ENCODE measurements around the gene SRC.

Gene SRC

GRCh38 chr20:37407019-37407566 is 61.2 kb downstream of the SRC start:
- Mint-ChIP-seq H3K4me3 (peak overlapping the region; percentile 62 to 77), H3K27ac (no peak overlapping the region), H3K9me3 (no peaks in the 10 kb centered on the region), H3K27me3 (peaks cover 35% of the 10 kb centered on the region), H3K4me1 (peaks cover 26% of the 10 kb centered on the region)
- no peak for ATAC-seq
- no peak for DNase-seq

DNA sequence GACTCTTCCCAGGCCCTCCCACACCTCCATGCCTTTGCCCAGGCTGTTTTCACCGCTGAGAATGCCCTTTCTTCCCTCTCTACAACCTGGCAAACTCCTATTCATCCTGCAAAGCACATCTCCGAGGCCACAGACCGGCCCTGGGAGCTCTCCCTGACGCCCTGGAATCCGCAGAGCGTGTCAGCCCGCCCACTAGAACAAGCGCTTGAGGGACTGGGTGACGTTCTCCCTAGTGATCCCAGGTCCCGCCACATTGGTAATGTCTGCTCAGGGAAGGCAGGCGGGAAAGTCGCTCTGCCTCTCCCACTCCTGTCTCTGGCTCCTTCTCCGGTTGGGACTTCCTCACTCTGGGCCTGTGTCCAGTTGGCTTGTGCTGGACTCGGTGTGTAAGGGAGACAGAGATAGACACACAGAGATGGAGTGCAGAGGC is 61.6 kb downstream of the SRC start:
- H3K4me3 Mint-ChIP-seq, result peak overlapping the region; percentile 36 to 53
- ATAC-seq (no peak), DNase-seq (no peak)
- no peaks in the 10 kb centered on the region for H3K9me3 Mint-ChIP-seq
- H3K4me1 Mint-ChIP-seq, result peaks cover 26% of the 10 kb centered on the region
- H3K27ac Mint-ChIP-seq, result no peak overlapping the region
- H3K27me3 Mint-ChIP-seq, result peaks cover 35% of the 10 kb centered on the region

DNA sequence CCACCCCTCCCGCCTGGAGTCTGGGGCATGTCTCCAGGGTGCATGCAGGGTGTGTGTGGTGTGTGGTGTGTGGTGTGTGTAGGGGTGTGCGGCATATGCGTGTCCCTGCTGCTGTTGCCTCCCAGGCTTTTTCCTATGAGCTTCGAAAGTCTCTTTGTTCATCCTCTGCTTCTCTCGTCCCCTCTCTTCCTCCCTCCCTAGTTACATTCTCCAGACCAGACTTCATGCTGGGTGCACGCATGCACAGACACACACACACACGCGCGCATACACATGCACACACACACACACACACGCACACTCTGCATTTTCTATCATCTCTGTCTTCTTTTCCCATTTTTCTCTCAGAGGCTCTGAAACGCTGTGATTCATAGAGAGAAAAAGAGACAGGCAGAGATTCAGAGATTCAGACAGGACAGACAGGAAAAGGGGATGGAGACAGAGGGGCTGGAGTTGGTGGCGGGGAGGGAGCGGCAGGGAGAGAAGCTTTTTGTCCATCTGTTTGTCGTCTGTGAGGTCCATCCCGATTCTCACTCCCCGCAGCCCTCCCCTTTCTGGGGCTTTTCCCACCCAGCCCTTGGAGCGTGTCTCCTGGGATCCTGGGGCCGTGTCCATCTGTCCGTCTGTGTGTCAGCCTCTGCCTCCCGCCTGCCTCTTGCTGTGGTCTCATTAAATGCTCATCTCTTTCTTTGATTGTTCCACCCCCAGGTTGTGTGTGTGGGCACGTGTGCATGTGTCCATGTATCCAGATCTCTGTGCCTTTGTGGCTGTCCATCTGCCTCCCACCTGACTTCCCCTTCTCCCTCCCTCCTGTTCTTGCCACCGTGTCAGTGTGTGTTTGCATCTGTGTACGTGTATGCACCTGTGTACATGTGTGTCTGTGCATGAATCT is 62.6 kb downstream of the SRC start:
- Mint-ChIP-seq H3K4me3 (no peak overlapping the region), H3K27me3 (peaks cover 35% of the 10 kb centered on the region), H3K4me1 (peaks cover 26% of the 10 kb centered on the region), H3K27ac (no peak overlapping the region), H3K9me3 (no peaks in the 10 kb centered on the region)
- ATAC-seq, result no peak
- no peak for DNase-seq

- Mint-ChIP-seq H3K4me3 (no peak overlapping the region), H3K4me1 (peaks cover 18% of the 10 kb centered on the region), H3K27me3 (peaks cover 29% of the 10 kb centered on the region), H3K9me3 (no peaks in the 10 kb centered on the region), H3K27ac (no peak overlapping the region)
- peak in 1 of 2 donors; percentile 28 for DNase-seq
- ATAC-seq, result peak; percentile 40
Measured at GRCh38 chr20:37411408-37412219, 65.7 kb downstream of the SRC start.

DNA sequence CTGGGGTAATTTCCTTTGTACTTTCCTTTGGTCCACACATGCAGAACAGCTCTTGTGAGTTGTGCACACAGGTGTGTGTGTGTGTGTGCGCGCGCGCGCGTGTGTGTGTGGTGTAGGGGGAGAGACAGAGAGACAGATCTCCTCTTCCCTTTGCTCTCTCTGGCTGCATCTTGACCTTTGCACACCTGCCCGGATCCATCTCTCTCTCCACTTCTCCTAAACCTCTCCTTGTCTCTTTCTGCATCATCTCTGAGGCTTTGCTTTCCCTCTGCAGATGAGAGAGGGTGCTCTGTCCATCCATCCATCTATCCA is 67.0 kb downstream of the SRC start:
- ATAC-seq (no peak), DNase-seq (no peak)
- Mint-ChIP-seq H3K4me3 (no peak overlapping the region), H3K9me3 (no peaks in the 10 kb centered on the region), H3K27ac (no peak overlapping the region), H3K4me1 (peaks cover 9% of the 10 kb centered on the region), H3K27me3 (peaks cover 19% of the 10 kb centered on the region)

GRCh38 chr20:37413379-37413778 is 67.4 kb downstream of the SRC start:
- DNase-seq (no peak), ATAC-seq (no peak)
- H3K9me3 Mint-ChIP-seq, result no peaks in the 10 kb centered on the region
- H3K4me1 Mint-ChIP-seq, result peaks cover 9% of the 10 kb centered on the region
- H3K27me3 Mint-ChIP-seq, result peaks cover 15% of the 10 kb centered on the region
- H3K27ac Mint-ChIP-seq, result peak overlapping the region in 1 of 2 donors; percentile 44
- H3K4me3 Mint-ChIP-seq, result peak overlapping the region; percentile 10 to 13

- H3K4me3 Mint-ChIP-seq, result no peak overlapping the region
Measured at GRCh38 chr20:37414224-37415035, 68.5 kb downstream of the SRC start.

GRCh38 chr20:37415118-37416085 is 69.5 kb downstream of the SRC start:
- ATAC-seq (peak; percentile 2), DNase-seq (no peak)
- Mint-ChIP-seq H3K4me3 (no peak overlapping the region), H3K4me1 (no peaks in the 10 kb centered on the region), H3K9me3 (no peaks in the 10 kb centered on the region), H3K27me3 (peaks cover under 1% of the 10 kb centered on the region), H3K27ac (peak overlapping the region in 1 of 2 donors; percentile 2)

More at GRCh38 chr20:37414224-37415035, 68.5 kb downstream of the SRC start:
- peaks cover 5% of the 10 kb centered on the region for H3K27me3 Mint-ChIP-seq
- peak overlapping the region; percentile 2 to 12 for H3K27ac Mint-ChIP-seq
- ATAC-seq (no peak), DNase-seq (no peak)
- H3K4me1 Mint-ChIP-seq, result peaks cover 2% of the 10 kb centered on the region
- H3K9me3 Mint-ChIP-seq, result no peaks in the 10 kb centered on the region

- ATAC-seq (no peak), DNase-seq (no peak)
- Mint-ChIP-seq H3K27me3 (peaks cover 9% of the 10 kb centered on the region), H3K4me3 (no peak overlapping the region), H3K27ac (no peak overlapping the region), H3K9me3 (no peaks in the 10 kb centered on the region), H3K4me1 (no peaks in the 10 kb centered on the region)
Measured at GRCh38 chr20:37416100-37416847, 70.3 kb downstream of the SRC start.

GRCh38 chr20:37416848-37417616 is 71.1 kb downstream of the SRC start:
- H3K4me1 Mint-ChIP-seq, result no peaks in the 10 kb centered on the region
- no peaks in the 10 kb centered on the region for H3K9me3 Mint-ChIP-seq
- no peak for DNase-seq
- H3K4me3 Mint-ChIP-seq, result no peak overlapping the region
- H3K27ac Mint-ChIP-seq, result peak overlapping the region in 1 of 2 donors; percentile 20
- peaks cover 17% of the 10 kb centered on the region for H3K27me3 Mint-ChIP-seq
- no peak for ATAC-seq

- no peaks in the 10 kb centered on the region for H3K4me1 Mint-ChIP-seq
Measured at GRCh38 chr20:37417617-37418467, 71.9 kb downstream of the SRC start.

DNA sequence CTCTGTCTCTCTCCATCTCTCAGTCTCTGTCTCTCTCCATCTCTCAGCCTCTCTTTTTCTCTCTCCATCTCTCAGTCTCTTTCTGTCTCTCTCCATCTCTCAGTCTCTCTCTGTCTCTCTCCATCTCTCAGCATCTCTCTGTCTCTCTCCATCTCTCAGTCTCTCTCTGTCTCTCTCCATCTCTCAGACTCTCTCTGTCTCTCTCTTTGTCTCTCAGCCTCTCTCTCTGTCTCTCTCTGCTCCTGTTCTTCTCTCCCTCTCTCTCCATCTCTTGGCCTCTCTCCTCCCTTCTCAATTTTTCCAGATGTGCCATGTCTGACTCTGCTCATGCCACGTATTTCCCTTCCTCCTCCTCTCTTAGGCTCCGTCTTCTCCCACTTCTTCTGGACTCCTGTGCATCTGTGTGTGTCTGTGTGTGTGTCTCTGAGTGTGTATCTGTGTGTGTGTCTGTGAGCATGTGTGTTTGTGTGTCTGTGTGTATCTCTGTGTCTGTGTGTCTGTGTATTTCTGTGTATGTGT is 72.7 kb downstream of the SRC start:
- DNase-seq (no peak), ATAC-seq (no peak)
- H3K27ac Mint-ChIP-seq, result no peak overlapping the region
- H3K27me3 Mint-ChIP-seq, result peaks cover 23% of the 10 kb centered on the region
- no peak overlapping the region for H3K4me3 Mint-ChIP-seq
- no peaks in the 10 kb centered on the region for H3K9me3 Mint-ChIP-seq
- no peaks in the 10 kb centered on the region for H3K4me1 Mint-ChIP-seq

More at GRCh38 chr20:37417617-37418467, 71.9 kb downstream of the SRC start:
- no peak overlapping the region for H3K4me3 Mint-ChIP-seq
- ATAC-seq (no peak), DNase-seq (no peak)
- H3K27me3 Mint-ChIP-seq, result peaks cover 21% of the 10 kb centered on the region
- H3K9me3 Mint-ChIP-seq, result no peaks in the 10 kb centered on the region
- H3K27ac Mint-ChIP-seq, result no peak overlapping the region
